ENCODE measurements around the gene SUSD1. TPM values are rescaled to one million over a fixed set of nuclear protein-coding genes. Genes with fewer than 3 reads are reported as not detected.

SUSD1 gene
- total and polyA plus RNA-seq, 9 donors = 1.1 to 21.0 (median 3.4) TPM

GRCh38 chr9:111991179-111991578 is 183.9 kb downstream of the SUSD1 start:
- intact Hi-C loops (cut with DNase I) = no loop called here

More at GRCh38 chr9:111991179-111991578, 183.9 kb downstream of the SUSD1 start:
- Histone ChIP-seq H3K4me3 (no peak overlapping the region), H3K27me3 (no peaks in the 10 kb centered on the region), H3K4me1 (ENCODE audit: insufficient read depth) (no peaks in the 10 kb centered on the region), H3K27ac (no peak overlapping the region), H3K36me3 (no peaks in the 10 kb centered on the region), H3K9me3 (no peaks in the 10 kb centered on the region)
- DNase-seq = no peak
- TF ChIP-seq EP300 (IDR thresholded peaks at IDR 0.05) = no peak
- TF ChIP-seq POLR2A (IDR thresholded peaks at IDR 0.05) = no peak
- TF ChIP-seq, protein P1, sequence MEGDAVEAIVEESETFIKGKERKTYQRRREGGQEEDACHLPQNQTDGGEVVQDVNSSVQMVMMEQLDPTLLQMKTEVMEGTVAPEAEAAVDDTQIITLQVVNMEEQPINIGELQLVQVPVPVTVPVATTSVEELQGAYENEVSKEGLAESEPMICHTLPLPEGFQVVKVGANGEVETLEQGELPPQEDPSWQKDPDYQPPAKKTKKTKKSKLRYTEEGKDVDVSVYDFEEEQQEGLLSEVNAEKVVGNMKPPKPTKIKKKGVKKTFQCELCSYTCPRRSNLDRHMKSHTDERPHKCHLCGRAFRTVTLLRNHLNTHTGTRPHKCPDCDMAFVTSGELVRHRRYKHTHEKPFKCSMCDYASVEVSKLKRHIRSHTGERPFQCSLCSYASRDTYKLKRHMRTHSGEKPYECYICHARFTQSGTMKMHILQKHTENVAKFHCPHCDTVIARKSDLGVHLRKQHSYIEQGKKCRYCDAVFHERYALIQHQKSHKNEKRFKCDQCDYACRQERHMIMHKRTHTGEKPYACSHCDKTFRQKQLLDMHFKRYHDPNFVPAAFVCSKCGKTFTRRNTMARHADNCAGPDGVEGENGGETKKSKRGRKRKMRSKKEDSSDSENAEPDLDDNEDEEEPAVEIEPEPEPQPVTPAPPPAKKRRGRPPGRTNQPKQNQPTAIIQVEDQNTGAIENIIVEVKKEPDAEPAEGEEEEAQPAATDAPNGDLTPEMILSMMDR (IDR thresholded peaks at IDR 0.05) = no peak

Small RNA genes lying within 50 kb of the gene (small RNA-seq; reads per million reads assigned to genes)
- gene RF00019 (not detected), gene RNU6-710P (not detected), gene RNU6-855P (not detected)

Other genes starting within 250 kb of the SUSD1 start
- gene PTBP3, start 158.3 kb upstream of the SUSD1 start, total RNA-seq = 10 to 100 TPM; 27.7 to 40.2 (median 32.3) TPM
- 10 to 100 TPM in 1 of 2 donors, 1 to 10 TPM in 1; 9.4 to 29.3 TPM for gene PTBP3, start 158.3 kb upstream of the SUSD1 start, polyA plus RNA-seq
- gene HSDL2, start 204.8 kb upstream of the SUSD1 start, total RNA-seq = 10 to 100 TPM; 44.8 to 79.9 (median 66.1) TPM
- gene HSDL2, start 204.8 kb upstream of the SUSD1 start, polyA plus RNA-seq = 10 to 100 TPM; 51.9 to 71.6 TPM

Measured in ovary (tissue), 9 donors.